ENCODE results near the gene CD200R1.
A peak's percentile ranks its signal among the peaks of the same experiment; 100 is the strongest.

The CD200R1 gene

DNA sequence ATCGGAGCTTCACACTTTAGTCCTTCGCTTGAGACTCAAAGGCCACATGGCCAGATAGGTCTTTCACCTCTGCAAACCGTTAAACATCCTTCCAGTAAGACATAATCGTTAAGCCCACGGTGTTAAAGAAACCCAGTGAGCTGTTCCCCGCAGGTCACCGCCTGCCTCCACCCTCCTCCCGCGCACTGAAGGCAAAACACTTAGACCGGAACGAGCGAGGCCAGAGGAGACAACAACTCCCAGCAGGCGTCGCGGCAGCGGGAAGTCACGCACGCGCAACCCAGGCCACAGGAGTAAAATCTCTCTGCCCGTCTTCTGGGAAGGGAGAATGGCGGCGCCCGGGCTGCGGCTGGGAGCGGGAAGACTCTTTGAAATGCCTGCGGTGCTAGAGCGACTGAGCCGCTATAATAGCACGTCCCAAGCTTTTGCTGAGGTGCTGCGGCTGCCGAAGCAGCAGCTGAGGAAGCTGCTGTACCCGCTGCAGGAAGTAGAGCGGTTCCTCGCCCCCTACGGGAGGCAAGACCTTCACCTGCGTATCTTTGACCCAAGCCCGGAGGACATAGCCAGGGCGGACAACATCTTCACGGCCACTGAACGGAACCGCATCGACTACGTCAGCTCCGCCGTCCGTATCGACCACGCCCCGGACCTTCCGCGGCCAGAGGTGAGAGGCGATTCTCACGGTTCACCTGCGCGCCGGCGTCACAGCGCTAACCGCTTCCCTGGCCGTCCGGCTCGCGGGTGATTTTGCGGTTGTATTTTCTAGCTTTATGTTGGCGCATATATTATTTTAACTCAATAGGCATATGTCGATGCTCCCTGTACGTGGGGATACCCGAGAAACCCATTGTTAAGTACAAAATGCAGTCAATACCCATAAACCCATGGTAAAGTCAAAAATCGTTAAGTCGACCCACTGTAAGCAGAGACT is 16.0 kb upstream of the CD200R1 start, which contains the start of gene GTPBP8:
TSS of gene GTPBP8 (plus strand) at position 313 of the 931 bp plus-strand sequence. CDS start at position 329, 16 bp downstream.
- peak within 1 kb of the TSS; percentile 97 for H3K4me3 ChIP-seq (ENCODE audit: control insufficient read depth, low read depth, low read length)
- TF ChIP-seq, protein P1, sequence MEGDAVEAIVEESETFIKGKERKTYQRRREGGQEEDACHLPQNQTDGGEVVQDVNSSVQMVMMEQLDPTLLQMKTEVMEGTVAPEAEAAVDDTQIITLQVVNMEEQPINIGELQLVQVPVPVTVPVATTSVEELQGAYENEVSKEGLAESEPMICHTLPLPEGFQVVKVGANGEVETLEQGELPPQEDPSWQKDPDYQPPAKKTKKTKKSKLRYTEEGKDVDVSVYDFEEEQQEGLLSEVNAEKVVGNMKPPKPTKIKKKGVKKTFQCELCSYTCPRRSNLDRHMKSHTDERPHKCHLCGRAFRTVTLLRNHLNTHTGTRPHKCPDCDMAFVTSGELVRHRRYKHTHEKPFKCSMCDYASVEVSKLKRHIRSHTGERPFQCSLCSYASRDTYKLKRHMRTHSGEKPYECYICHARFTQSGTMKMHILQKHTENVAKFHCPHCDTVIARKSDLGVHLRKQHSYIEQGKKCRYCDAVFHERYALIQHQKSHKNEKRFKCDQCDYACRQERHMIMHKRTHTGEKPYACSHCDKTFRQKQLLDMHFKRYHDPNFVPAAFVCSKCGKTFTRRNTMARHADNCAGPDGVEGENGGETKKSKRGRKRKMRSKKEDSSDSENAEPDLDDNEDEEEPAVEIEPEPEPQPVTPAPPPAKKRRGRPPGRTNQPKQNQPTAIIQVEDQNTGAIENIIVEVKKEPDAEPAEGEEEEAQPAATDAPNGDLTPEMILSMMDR (IDR thresholded peaks at IDR 0.05; ENCODE audit: control insufficient read depth, insufficient read depth, low read depth, low read length, missing control alignments): peak; percentile 8
- DNase-seq (ENCODE audit: low read depth): peak; percentile 46

- no peak overlapping the region for H3K4me3 ChIP-seq (ENCODE audit: control insufficient read depth, low read depth, low read length)
- TF ChIP-seq, protein P1 (IDR thresholded peaks at IDR 0.05; ENCODE audit: control insufficient read depth, insufficient read depth, low read depth, low read length, missing control alignments): no peak
- DNase-seq (ENCODE audit: low read depth): no peak
Measured at GRCh38 chr3:112987710-112988334, 12.9 kb upstream of the CD200R1 start.

GRCh38 chr3:112984485-112984884 is 9.6 kb upstream of the CD200R1 start:
- TF ChIP-seq, protein P1 (IDR thresholded peaks at IDR 0.05; ENCODE audit: control insufficient read depth, insufficient read depth, low read depth, low read length, missing control alignments): no peak
- no peak for DNase-seq (ENCODE audit: low read depth)

GRCh38 chr3:112982710-112983109 is 7.8 kb upstream of the CD200R1 start:
- no peak overlapping the region for H3K4me3 ChIP-seq (ENCODE audit: control insufficient read depth, low read depth, low read length)
- TF ChIP-seq, protein P1 (IDR thresholded peaks at IDR 0.05; ENCODE audit: control insufficient read depth, insufficient read depth, low read depth, low read length, missing control alignments): no peak
- DNase-seq (ENCODE audit: low read depth): no peak

More at GRCh38 chr3:112984485-112984884, 9.6 kb upstream of the CD200R1 start:
- no peak overlapping the region for H3K4me3 ChIP-seq (ENCODE audit: control insufficient read depth, low read depth, low read length)

DNA sequence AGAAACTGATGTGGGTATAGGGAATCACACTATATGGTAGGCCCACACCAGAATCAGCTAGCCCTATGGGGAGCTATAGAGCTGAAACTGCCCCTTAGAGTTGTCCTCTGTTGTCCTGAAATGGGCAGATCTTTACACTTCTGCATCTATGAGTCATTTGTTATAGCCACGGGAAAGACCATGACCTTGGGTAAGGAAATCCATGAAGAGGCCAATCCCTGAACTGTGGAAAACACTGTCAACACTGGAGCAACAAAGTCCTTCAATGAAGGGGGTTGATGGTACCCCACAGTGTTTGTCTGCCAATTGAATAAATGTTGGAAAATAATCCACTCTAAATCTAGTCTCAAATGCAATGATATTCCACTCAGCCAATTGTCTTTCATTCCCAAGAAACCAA is 5.2 kb upstream of the CD200R1 start:
- DNase-seq (ENCODE audit: low read depth): no peak
- no peak overlapping the region for H3K4me3 ChIP-seq (ENCODE audit: control insufficient read depth, low read depth, low read length)
- TF ChIP-seq, protein P1 (IDR thresholded peaks at IDR 0.05; ENCODE audit: control insufficient read depth, insufficient read depth, low read depth, low read length, missing control alignments): no peak

DNA sequence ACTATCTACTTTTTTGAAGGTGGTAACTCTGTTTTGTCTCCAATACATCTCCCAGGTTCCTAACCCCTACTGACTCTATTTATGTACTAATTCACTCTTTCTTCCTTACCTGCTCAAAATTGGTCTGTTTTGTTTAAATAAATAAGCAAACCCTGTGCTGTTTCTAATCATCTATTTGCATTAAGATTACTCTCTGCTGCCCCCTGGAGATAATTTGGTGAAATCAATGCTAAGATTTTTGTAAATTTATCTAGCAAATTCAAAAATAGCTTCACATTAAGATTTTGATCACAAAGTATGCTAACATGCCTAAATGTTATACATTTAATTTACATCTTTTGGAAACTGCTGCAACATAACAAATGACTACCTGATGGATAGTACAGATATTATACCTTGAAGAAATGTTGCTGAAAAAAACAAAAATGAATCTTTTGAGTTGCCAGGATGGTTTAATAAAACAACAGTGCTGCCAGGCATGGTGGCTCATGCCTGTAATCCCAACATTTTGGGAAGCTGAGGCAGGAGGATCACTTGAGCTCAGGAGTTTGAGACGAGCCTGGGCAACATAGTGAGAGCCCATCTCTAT is 4.4 kb upstream of the CD200R1 start:
- TF ChIP-seq, protein P1 (IDR thresholded peaks at IDR 0.05; ENCODE audit: control insufficient read depth, insufficient read depth, low read depth, low read length, missing control alignments): peak; percentile 44
- DNase-seq (ENCODE audit: low read depth): peak; percentile 3
- no peak overlapping the region for H3K4me3 ChIP-seq (ENCODE audit: control insufficient read depth, low read depth, low read length)

Data from AG09309 (cell line).